Vagina (tissue), 2 donors: ENCODE measurements around the gene MKRN2.

ENCODE experiments used
- CTCF ChIP-seq, 3 experiments: fragments of 450-650 bp in 2 of 3; fragments of 200-600 bp in 1 of 3; sonication (generic) in 1 of 3; IDR thresholded peaks; one replicate each; pipeline ENCODE4 v1.5.1; 2017 to 2019; ENCODE audit warnings: antibody characterized with exemption in 3 of 3, mild to moderate bottlenecking in 2 of 3, moderate library complexity in 2 of 3
- POLR2A ChIP-seq, 2 donors: fragments of 450-650 bp; IDR thresholded peaks; one replicate each; pipeline ENCODE4 v1.6.1; 2017; ENCODE audit warnings: antibody characterized with exemption in 2 of 2, mild to moderate bottlenecking in 2 of 2, moderate library complexity in 2 of 2

DNA sequence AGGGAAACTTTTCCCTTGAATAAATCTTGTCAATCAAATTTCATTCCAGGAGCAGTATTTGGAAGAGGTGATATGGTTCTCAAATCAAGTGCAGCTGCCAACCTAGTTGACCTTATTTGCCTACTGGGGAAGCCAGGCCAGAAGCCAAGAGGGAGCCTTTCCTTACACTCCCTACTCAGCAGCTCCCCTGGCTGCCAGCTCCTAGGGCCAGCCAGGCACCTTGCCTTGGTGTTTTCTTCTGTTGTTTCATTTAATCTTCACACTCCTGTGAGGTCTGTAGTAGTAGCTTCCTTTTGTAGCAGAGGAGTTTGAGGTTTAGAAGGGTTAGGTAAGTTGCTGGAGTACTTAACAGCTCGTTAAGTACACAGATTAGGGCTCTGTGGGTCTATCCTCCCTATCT is 34.2 kb upstream of the MKRN2 start:
- TF ChIP-seq POLR2A (IDR thresholded peaks at IDR 0.05) (no peak), CTCF (IDR thresholded peaks at IDR 0.05) (no peak)
